HepG2 (cell line): ENCODE results near the gene DDX46. TPM values are rescaled to one million over a fixed set of nuclear protein-coding genes. Genes with fewer than 3 reads are reported as not detected.
A peak's percentile ranks its signal among the peaks of the same experiment; 100 is the strongest.

Experiments used
- BCL6 ChIP-seq: IDR thresholded peaks from 2 replicates; pipeline ENCODE4 v1.6.1; 2016; ENCODE audit warnings: missing genetic modification reagents, missing compliant biosample characterization
- HNF4G ChIP-seq, 2 experiments: sonication (generic) in 1 of 2; formaldehyde crosslinking in 1 of 2; IDR thresholded peaks; 2 replicates each; pipeline versions ENCODE4 v1.4.0 to v1.6.1; 2011 to 2020; ENCODE audit warnings: borderline replicate concordance in 2 of 2, low read depth in 2 of 2, mild to moderate bottlenecking in 2 of 2, low read length in 1 of 2, missing genetic modification reagents in 1 of 2, moderate library complexity in 1 of 2
- KAT7 ChIP-seq: IDR thresholded peaks from 2 replicates; pipeline ENCODE4 v1.6.1; 2018; ENCODE audit warnings: borderline replicate concordance, missing compliant biosample characterization
- POGZ ChIP-seq: sonication (generic); formaldehyde crosslinking; IDR thresholded peaks from 2 replicates; pipeline ENCODE4 v1.4.0; 2020; ENCODE audit warnings: mild to moderate bottlenecking, missing genetic modification reagents
- REXO4 ChIP-seq: sonication (generic); formaldehyde crosslinking; IDR thresholded peaks from 2 replicates; pipeline ENCODE4 v1.8.0; 2022; ENCODE audit warnings: missing genetic modification reagents, mild to moderate bottlenecking, borderline replicate concordance
- SALL2 ChIP-seq: sonication (generic); formaldehyde crosslinking; IDR thresholded peaks from 2 replicates; pipeline ENCODE4 v1.8.1; 2023; ENCODE audit warnings: mild to moderate bottlenecking, missing genetic modification reagents, inconsistent platforms
- SMARCC2 ChIP-seq: fragments of 450-650 bp; IDR thresholded peaks from 2 replicates; pipeline ENCODE4 v1.6.1; 2017; ENCODE audit warnings: antibody characterized with exemption, mild to moderate bottlenecking
- TBX2 ChIP-seq: sonication (generic); formaldehyde crosslinking; IDR thresholded peaks from 2 replicates; pipeline ENCODE4 v1.5.0; 2020; ENCODE audit warnings: missing genetic modification reagents, mild to moderate bottlenecking, borderline replicate concordance
- TOE1 ChIP-seq: sonication (generic); formaldehyde crosslinking; IDR thresholded peaks from 2 replicates; pipeline ENCODE4 v1.4.0; 2020; ENCODE audit warnings: mild to moderate bottlenecking, missing genetic modification reagents
- ZBTB49 ChIP-seq: sonication (generic); formaldehyde crosslinking; IDR thresholded peaks from 2 replicates; pipeline ENCODE4 v1.4.0; 2020; ENCODE audit warnings: missing genetic modification reagents, borderline replicate concordance
- ZNF329 ChIP-seq: sonication (generic); formaldehyde crosslinking; IDR thresholded peaks from 2 replicates; pipeline ENCODE4 v1.9.0; 2021; ENCODE audit warnings: low read depth, mild to moderate bottlenecking, missing genetic modification reagents
- ZNF343 ChIP-seq: sonication (generic); formaldehyde crosslinking; IDR thresholded peaks from 2 replicates; pipeline ENCODE4 v1.4.0; 2020; ENCODE audit warnings: mild to moderate bottlenecking, missing genetic modification reagents
- ZNF574 ChIP-seq: sonication (generic); formaldehyde crosslinking; IDR thresholded peaks from 2 replicates; pipeline ENCODE4 v1.4.0; 2020; ENCODE audit warnings: missing genetic modification reagents
- ZNF678 ChIP-seq: sonication (generic); formaldehyde crosslinking; IDR thresholded peaks from 2 replicates; pipeline ENCODE4 v1.4.0; 2020; ENCODE audit warnings: mild to moderate bottlenecking, missing genetic modification reagents
- ZNF710 ChIP-seq: sonication (generic); formaldehyde crosslinking; IDR thresholded peaks from 2 replicates; pipeline ENCODE4 v1.5.0; 2020; ENCODE audit warnings: mild to moderate bottlenecking, missing genetic modification reagents, borderline replicate concordance
- ZNF775 ChIP-seq: sonication (generic); formaldehyde crosslinking; IDR thresholded peaks from 2 replicates; pipeline ENCODE4 v1.4.0; 2020; ENCODE audit warnings: missing genetic modification reagents, mild to moderate bottlenecking, moderate library complexity, borderline replicate concordance
- ZNF878 ChIP-seq: sonication (generic); formaldehyde crosslinking; IDR thresholded peaks from 2 replicates; pipeline ENCODE4 v1.8.1; 2023; ENCODE audit warnings: mild to moderate bottlenecking, missing genetic modification reagents, moderate library complexity
- ZSCAN20 ChIP-seq: sonication (generic); formaldehyde crosslinking; IDR thresholded peaks from 2 replicates; pipeline ENCODE4 v1.4.0; 2020; ENCODE audit warnings: missing genetic modification reagents, mild to moderate bottlenecking, borderline replicate concordance
- polyA plus RNA-seq, 8 experiments: library from polyadenylated mRNA; depleted of rRNA in 3 of 8; stranded (reverse) in 7 of 8; unstranded in 1 of 8; fragments of >200 nt; fragmentation: Illumina TruSeq in 4 of 8; extraction: Trizol in 4 of 8; gene quantifications; 2 replicates each; pipeline versions ENCODE4 v1.2.1 to v1.2.3, GENCODE V29; 2011 to 2016; ENCODE audit warnings: low read depth in 4 of 8, missing spikeins in 1 of 8, mixed read lengths in 1 of 8; ENCODE audit not compliant: insufficient read depth in 1 of 8
- total RNA-seq, 5 experiments: library from RNA; depleted of rRNA; stranded (reverse); fragments of >200 nt; fragmentation: Illumina TruSeq; extraction: Trizol; gene quantifications; 2 replicates each; pipeline ENCODE4 v1.2.3, GENCODE V29; 2016; ENCODE audit warnings: low read depth in 1 of 5

Gene DDX46
- total and polyA plus RNA-seq, 2 of the 13 experiments (the other 11 are each of a cell fraction or from before 2014, with no cell fraction given) = 27.3 to 59.3 TPM

GRCh38 chr5:134758504-134759341, at the start of gene DDX46 (continued):
- TF ChIP-seq KAT7 (CRISPR knock-in tag) (peak; percentile 93), ZNF775 (CRISPR knock-in tag) (peak; percentile 35; the same call in 1 of the 2 replicates), BCL6 (CRISPR knock-in tag) (peak; percentile 59), ZNF329 (peak; percentile 82; the same call in 1 of the 2 replicates), HNF4G (IDR thresholded peaks at IDR 0.05; ENCODE audit: borderline replicate concordance, low read depth, low read length) (no peak), HNF4G (CRISPR knock-in tag; IDR thresholded peaks at IDR 0.05; ENCODE audit: borderline replicate concordance, low read depth) (0 out of 2 replicates have a peak, but pooled peaks have one; percentile 18), ZNF878 (CRISPR knock-in tag) (peak; percentile 43; the same call in 1 of the 2 replicates), ZNF678 (0 out of 2 replicates have a peak, but pooled peaks have one; percentile 13), ZSCAN20 (CRISPR knock-in tag) (peak; percentile 34; the same call in 1 of the 2 replicates), ZNF343 (peak; percentile 96), ZNF574 (peak; percentile 100), ZNF710 (CRISPR knock-in tag) (peak; percentile 38; the same call in 1 of the 2 replicates), POGZ (CRISPR knock-in tag) (peak; percentile 98), TBX2 (peak; percentile 95), TOE1 (CRISPR knock-in tag) (peak; percentile 71; the same call in 1 of the 2 replicates), SALL2 (CRISPR knock-in tag) (peak; percentile 90), ZBTB49 (CRISPR knock-in tag) (no peak), SMARCC2 (no peak), REXO4 (CRISPR knock-in tag) (no peak)
